ENCODE measurements around the gene PHF21A.
"Not testable (repeated sequence)": the region's sequence is repeated elsewhere in the genome, so short reads cannot be mapped to it uniquely, and the experiment has no call there.

Gene PHF21A

GRCh38 chr11:46120346-46121300 lies 631 bp downstream of the PHF21A start:
- DNase-seq (ENCODE audit: low spot score) = no peak

GRCh38 chr11:46119352-46120216 lies 1.7 kb downstream of the PHF21A start:
- no peak for DNase-seq (ENCODE audit: low spot score)

GRCh38 chr11:46118702-46119351 lies 2.4 kb downstream of the PHF21A start:
- no peak for DNase-seq (ENCODE audit: low spot score)

- DNase-seq (ENCODE audit: low spot score) = no peak
Measured at GRCh38 chr11:46117842-46118241, 3.4 kb downstream of the PHF21A start.

GRCh38 chr11:46116712-46117037 lies 4.6 kb downstream of the PHF21A start:
- not testable (repeated sequence) for DNase-seq (ENCODE audit: low spot score)

- no peak for DNase-seq (ENCODE audit: low spot score)
Measured at GRCh38 chr11:46116007-46116711, 5.1 kb downstream of the PHF21A start.

- DNase-seq (ENCODE audit: low spot score) = no peak
Measured at GRCh38 chr11:46114961-46115360, 6.3 kb downstream of the PHF21A start.

GRCh38 chr11:46114378-46114777 lies 6.9 kb downstream of the PHF21A start:
- no peak for DNase-seq (ENCODE audit: low spot score)

GRCh38 chr11:46112961-46113607 lies 8.2 kb downstream of the PHF21A start:
- peak; percentile 78 for DNase-seq (ENCODE audit: low spot score)

- no peak for DNase-seq (ENCODE audit: low spot score)
Measured at GRCh38 chr11:46108751-46109150, 12.5 kb downstream of the PHF21A start.

GRCh38 chr11:46107780-46108179 lies 13.5 kb downstream of the PHF21A start:
- DNase-seq (ENCODE audit: low spot score) = no peak

- no peak for DNase-seq (ENCODE audit: low spot score)
Measured at GRCh38 chr11:46107408-46107718, 13.9 kb downstream of the PHF21A start.

GRCh38 chr11:46106530-46107407 lies 14.5 kb downstream of the PHF21A start:
- no peak for DNase-seq (ENCODE audit: low spot score)

- DNase-seq (ENCODE audit: low spot score) = no peak
Measured at GRCh38 chr11:46105926-46106325, 15.3 kb downstream of the PHF21A start.

- no peak for DNase-seq (ENCODE audit: low spot score)
Measured at GRCh38 chr11:46105134-46105628, 16.1 kb downstream of the PHF21A start.

- no peak for DNase-seq (ENCODE audit: low spot score)
Measured at GRCh38 chr11:46102843-46103242, 18.4 kb downstream of the PHF21A start.

GRCh38 chr11:46100670-46101069 lies 20.6 kb downstream of the PHF21A start:
- no peak for DNase-seq (ENCODE audit: low spot score)

GRCh38 chr11:46099963-46100316 lies 21.3 kb downstream of the PHF21A start:
- DNase-seq (ENCODE audit: low spot score) = no peak

GRCh38 chr11:46090375-46090774 lies 30.9 kb downstream of the PHF21A start:
- DNase-seq (ENCODE audit: low spot score) = no peak

GRCh38 chr11:46079662-46080061 lies 41.6 kb downstream of the PHF21A start:
- DNase-seq (ENCODE audit: low spot score) = no peak

Data from COLO829 (cell line).